Vagina (tissue), 2 donors: Measurements from ENCODE around the gene EHBP1L1. TPM values are rescaled to one million over a fixed set of nuclear protein-coding genes. Genes with fewer than 3 reads are reported as not detected.

Experiments used
- DNase-seq, 2 donors: peaks; one replicate each; pipeline ENCODE4 v3.0.0-alpha.2; 2017; ENCODE audit errors: extremely low spot score in 2 of 2
- H3K27ac ChIP-seq: fragments of 200-600 bp; sonication (generic); one replicate; pipeline ENCODE4 v1.5.1; 2019
- H3K27me3 ChIP-seq: fragments of 200-600 bp; sonication (generic); one replicate; pipeline ENCODE4 v1.5.1; 2019
- H3K36me3 ChIP-seq, 2 donors: fragments of 200-600 bp; sonication (generic); one replicate each; pipeline ENCODE4 v1.5.1; 2017 to 2019
- H3K4me1 ChIP-seq: fragments of 200-600 bp; sonication (generic); one replicate; pipeline ENCODE4 v1.5.1; 2019
- H3K4me3 ChIP-seq, 2 donors: fragments of 200-600 bp; sonication (generic); 1 replicate in 1 of 2; 2 replicates in 1 of 2; pipeline ENCODE4 v1.5.1; 2016 to 2019
- H3K9me3 ChIP-seq: fragments of 200-600 bp; sonication (generic); one replicate; pipeline ENCODE4 v1.5.1; 2019
- CTCF ChIP-seq, 3 experiments: fragments of 450-650 bp in 2 of 3; fragments of 200-600 bp in 1 of 3; sonication (generic) in 1 of 3; IDR thresholded peaks; one replicate each; pipeline ENCODE4 v1.5.1; 2017 to 2019; ENCODE audit warnings: antibody characterized with exemption in 3 of 3, mild to moderate bottlenecking in 2 of 3, moderate library complexity in 2 of 3
- POLR2A ChIP-seq, 2 donors: fragments of 450-650 bp; IDR thresholded peaks; one replicate each; pipeline ENCODE4 v1.6.1; 2017; ENCODE audit warnings: antibody characterized with exemption in 2 of 2, mild to moderate bottlenecking in 2 of 2, moderate library complexity in 2 of 2
- POLR2AphosphoS5 ChIP-seq, 2 donors: sonication (generic); formaldehyde crosslinking; IDR thresholded peaks; one replicate each; pipeline ENCODE4 v1.9.0; 2017; ENCODE audit warnings: antibody characterized with exemption in 2 of 2, mild to moderate bottlenecking in 2 of 2, low read depth in 1 of 2; ENCODE audit not compliant: insufficient read depth in 1 of 2
- intact Hi-C: fragments of 100-400 bp; cut with DNase I; formaldehyde crosslinking; loops from one replicate; pipeline ENCODE4 v1.15.1; 2023
- total RNA-seq: library from RNA; depleted of rRNA; stranded (reverse); fragments of >200 nt; gene quantifications from one replicate; pipeline ENCODE4 v1.2.3, GENCODE V29; 2016

The EHBP1L1 gene
- total RNA-seq, 1 donor from 2014 or later = 123 TPM

- H3K4me3 ChIP-seq = no peak within 1 kb of the TSS
- peak within 1 kb of the TSS; percentile 70 for H3K27ac ChIP-seq
- no peak for DNase-seq
- no peaks in the 10 kb centered on the region for H3K27me3 ChIP-seq
- TF ChIP-seq POLR2A (IDR thresholded peaks at IDR 0.05) = no peak
- no peak for TF ChIP-seq POLR2AphosphoS5 (IDR thresholded peaks at IDR 0.05; ENCODE audit: insufficient read depth in 1 of 2, low read depth in 1 of 2)
- TF ChIP-seq CTCF (IDR thresholded peaks at IDR 0.05) = no peak
- peaks cover 38% of the 10 kb centered on the region for H3K4me1 ChIP-seq
- peaks cover 0 to 23% of the 10 kb centered on the region in 2 donors for H3K36me3 ChIP-seq
- no peaks in the 10 kb centered on the region for H3K9me3 ChIP-seq
- intact Hi-C loops = no loop called here
Measured at GRCh38 chr11:65595543-65596281, 19.9 kb downstream of the EHBP1L1 start, which contains the start of gene KCNK7. TSS of gene KCNK7 (minus strand) at chr11:65595800. CDS start at chr11:65595772, 28 bp downstream.

- no peak for TF ChIP-seq POLR2AphosphoS5 (IDR thresholded peaks at IDR 0.05; ENCODE audit: insufficient read depth in 1 of 2, low read depth in 1 of 2)
- TF ChIP-seq POLR2A (IDR thresholded peaks at IDR 0.05) = no peak
- no peak for TF ChIP-seq CTCF (IDR thresholded peaks at IDR 0.05)
- no peak overlapping the region for H3K4me3 ChIP-seq
- H3K27me3 ChIP-seq = no peaks in the 10 kb centered on the region
- no peaks in the 10 kb centered on the region for H3K9me3 ChIP-seq
- H3K4me1 ChIP-seq = peaks cover 38% of the 10 kb centered on the region
- H3K27ac ChIP-seq = no peak overlapping the region
- intact Hi-C loops = no loop called here
- H3K36me3 ChIP-seq = peaks cover 0 to 18% of the 10 kb centered on the region in 2 donors
- DNase-seq = no peak
Measured at GRCh38 chr11:65596520-65596919, 20.7 kb downstream of the EHBP1L1 start.

GRCh38 chr11:65598258-65598699 lies 22.4 kb downstream of the EHBP1L1 start:
- Histone ChIP-seq H3K4me1 (peaks cover 28% of the 10 kb centered on the region), H3K36me3 (peaks cover 0 to 23% of the 10 kb centered on the region in 2 donors), H3K27ac (no peak overlapping the region), H3K9me3 (no peaks in the 10 kb centered on the region), H3K27me3 (no peaks in the 10 kb centered on the region), H3K4me3 (no peak overlapping the region)
- no peak for TF ChIP-seq POLR2A (IDR thresholded peaks at IDR 0.05)
- no peak for TF ChIP-seq CTCF (IDR thresholded peaks at IDR 0.05)
- TF ChIP-seq POLR2AphosphoS5 (IDR thresholded peaks at IDR 0.05; ENCODE audit: insufficient read depth in 1 of 2, low read depth in 1 of 2) = no peak
- intact Hi-C loops = no loop called here
- DNase-seq = no peak

GRCh38 chr11:65599216-65599954 lies 23.5 kb downstream of the EHBP1L1 start:
- TF ChIP-seq POLR2AphosphoS5 (IDR thresholded peaks at IDR 0.05; ENCODE audit: insufficient read depth in 1 of 2, low read depth in 1 of 2) (no peak), CTCF (IDR thresholded peaks at IDR 0.05) (no peak), POLR2A (IDR thresholded peaks at IDR 0.05) (no peak)
- Histone ChIP-seq H3K4me1 (peaks cover 17% of the 10 kb centered on the region), H3K9me3 (no peaks in the 10 kb centered on the region), H3K36me3 (peaks cover 0 to 34% of the 10 kb centered on the region in 2 donors), H3K4me3 (no peak overlapping the region), H3K27me3 (no peaks in the 10 kb centered on the region), H3K27ac (no peak overlapping the region)
- intact Hi-C loops = no loop called here
- no peak for DNase-seq

GRCh38 chr11:65599955-65600246 lies 24.0 kb downstream of the EHBP1L1 start:
- TF ChIP-seq POLR2AphosphoS5 (IDR thresholded peaks at IDR 0.05; ENCODE audit: insufficient read depth in 1 of 2, low read depth in 1 of 2) (no peak), CTCF (IDR thresholded peaks at IDR 0.05) (no peak), POLR2A (IDR thresholded peaks at IDR 0.05) (no peak)
- no peaks in the 10 kb centered on the region for H3K9me3 ChIP-seq
- no peak overlapping the region for H3K27ac ChIP-seq
- H3K27me3 ChIP-seq = no peaks in the 10 kb centered on the region
- intact Hi-C loops = no loop called here
- no peak for DNase-seq
- H3K36me3 ChIP-seq = peaks cover 0 to 39% of the 10 kb centered on the region in 2 donors
- no peak overlapping the region for H3K4me3 ChIP-seq
- H3K4me1 ChIP-seq = peaks cover 12% of the 10 kb centered on the region
